ENCODE results near the gene CRYL1.
A peak's percentile ranks its signal among the peaks of the same experiment; 100 is the strongest.

CRYL1 gene

GRCh38 chr13:20518660-20519100 lies 7.0 kb downstream of the CRYL1 start:
- peak in 1 of 2 donors; percentile 22 for DNase-seq (ENCODE audit: low read depth in 2 of 2)
- TF ChIP-seq CTCF (IDR thresholded peaks at IDR 0.05; ENCODE audit: low read depth, low read length), result no peak
- H3K4me3 ChIP-seq (replicated peaks in 1 of 2; ENCODE audit: low read depth in 2 of 2, low read length in 2 of 2), result no peak overlapping the region

- no peak overlapping the region for H3K4me3 ChIP-seq (replicated peaks in 1 of 2; ENCODE audit: low read depth in 2 of 2, low read length in 2 of 2)
- no peak for TF ChIP-seq CTCF (IDR thresholded peaks at IDR 0.05; ENCODE audit: low read depth, low read length)
- DNase-seq (ENCODE audit: low read depth in 2 of 2), result no peak
Measured at GRCh38 chr13:20514866-20515265, 10.8 kb downstream of the CRYL1 start.

GRCh38 chr13:20513466-20513995 lies 12.1 kb downstream of the CRYL1 start:
- TF ChIP-seq CTCF (IDR thresholded peaks at IDR 0.05; ENCODE audit: low read depth, low read length), result no peak
- H3K4me3 ChIP-seq (replicated peaks in 1 of 2; ENCODE audit: low read depth in 2 of 2, low read length in 2 of 2), result no peak overlapping the region
- no peak for DNase-seq (ENCODE audit: low read depth in 2 of 2)

- H3K4me3 ChIP-seq (replicated peaks in 1 of 2; ENCODE audit: low read depth in 2 of 2, low read length in 2 of 2), result no peak overlapping the region
- TF ChIP-seq CTCF (IDR thresholded peaks at IDR 0.05; ENCODE audit: low read depth, low read length), result no peak
- DNase-seq (ENCODE audit: low read depth in 2 of 2), result no peak
Measured at GRCh38 chr13:20512042-20512683, 13.5 kb downstream of the CRYL1 start.

GRCh38 chr13:20506696-20507095 lies 19.0 kb downstream of the CRYL1 start:
- no peak for TF ChIP-seq CTCF (IDR thresholded peaks at IDR 0.05; ENCODE audit: low read depth, low read length)
- no peak for DNase-seq (ENCODE audit: low read depth in 2 of 2)

GRCh38 chr13:20505405-20506366 lies 20.0 kb downstream of the CRYL1 start:
- no peak overlapping the region for H3K4me3 ChIP-seq (replicated peaks in 1 of 2; ENCODE audit: low read depth in 2 of 2, low read length in 2 of 2)
- no peak for TF ChIP-seq CTCF (IDR thresholded peaks at IDR 0.05; ENCODE audit: low read depth, low read length)
- DNase-seq (ENCODE audit: low read depth in 2 of 2), result no peak

More at GRCh38 chr13:20506696-20507095, 19.0 kb downstream of the CRYL1 start:
- no peak overlapping the region for H3K4me3 ChIP-seq (replicated peaks in 1 of 2; ENCODE audit: low read depth in 2 of 2, low read length in 2 of 2)
